Measurements from ENCODE around the gene ANKRD18B. TPM values are rescaled to one million over a fixed set of nuclear protein-coding genes. Genes with fewer than 3 reads are reported as not detected.

The ANKRD18B gene
- total and polyA plus RNA-seq, 8 donors: 0.51 to 1.7 (median 0.70) TPM; not detected in 2

DNA sequence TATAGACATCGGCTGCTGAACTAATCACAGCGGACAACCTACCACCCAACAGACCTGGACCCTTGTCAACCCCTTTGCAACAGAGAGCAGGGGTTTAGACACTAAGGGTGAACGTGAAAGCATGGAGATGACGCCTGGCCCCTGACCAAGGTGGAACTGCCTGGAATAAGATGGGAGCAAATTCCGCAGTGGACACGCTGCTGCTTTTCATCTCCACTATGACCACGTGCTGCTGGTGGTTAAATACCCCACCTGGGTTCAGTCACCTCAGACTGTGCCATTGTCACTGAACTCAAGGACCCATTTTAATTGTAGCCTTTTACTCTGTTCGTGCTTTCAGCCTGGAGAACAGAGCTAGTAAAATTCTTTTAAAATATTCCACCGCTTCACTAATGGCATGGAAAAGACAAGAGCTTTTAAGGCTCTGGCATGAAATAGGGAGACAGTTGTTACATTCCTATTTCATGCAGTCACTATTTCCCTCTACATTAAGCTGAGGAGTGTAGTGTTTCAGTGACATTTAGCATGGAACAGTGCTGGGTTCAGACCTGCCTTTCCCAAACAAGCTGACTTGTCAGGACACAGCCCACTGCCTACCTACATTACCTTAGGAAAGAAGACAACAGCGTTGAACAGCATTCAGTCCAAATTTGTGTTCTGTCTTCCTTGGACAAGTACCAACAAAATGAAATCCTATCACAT, 96.8 kb downstream of the ANKRD18B start:
- WGBS, 2 donors: 75 to 76% methylated on average over 10 of the region's 10 CpGs
- intact Hi-C loops (cut with DNase I): loop anchor here in 1 of 3 donors (5.0 kb wide), 1 partner anchor 101 kb away; no protein-coding TSS in a partner anchor
- no peak overlapping the region for H3K27ac ChIP-seq
- H3K9me3 ChIP-seq: no peaks in the 10 kb centered on the region
- TF ChIP-seq, protein P1, sequence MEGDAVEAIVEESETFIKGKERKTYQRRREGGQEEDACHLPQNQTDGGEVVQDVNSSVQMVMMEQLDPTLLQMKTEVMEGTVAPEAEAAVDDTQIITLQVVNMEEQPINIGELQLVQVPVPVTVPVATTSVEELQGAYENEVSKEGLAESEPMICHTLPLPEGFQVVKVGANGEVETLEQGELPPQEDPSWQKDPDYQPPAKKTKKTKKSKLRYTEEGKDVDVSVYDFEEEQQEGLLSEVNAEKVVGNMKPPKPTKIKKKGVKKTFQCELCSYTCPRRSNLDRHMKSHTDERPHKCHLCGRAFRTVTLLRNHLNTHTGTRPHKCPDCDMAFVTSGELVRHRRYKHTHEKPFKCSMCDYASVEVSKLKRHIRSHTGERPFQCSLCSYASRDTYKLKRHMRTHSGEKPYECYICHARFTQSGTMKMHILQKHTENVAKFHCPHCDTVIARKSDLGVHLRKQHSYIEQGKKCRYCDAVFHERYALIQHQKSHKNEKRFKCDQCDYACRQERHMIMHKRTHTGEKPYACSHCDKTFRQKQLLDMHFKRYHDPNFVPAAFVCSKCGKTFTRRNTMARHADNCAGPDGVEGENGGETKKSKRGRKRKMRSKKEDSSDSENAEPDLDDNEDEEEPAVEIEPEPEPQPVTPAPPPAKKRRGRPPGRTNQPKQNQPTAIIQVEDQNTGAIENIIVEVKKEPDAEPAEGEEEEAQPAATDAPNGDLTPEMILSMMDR (IDR thresholded peaks at IDR 0.05): no peak
- H3K27me3 ChIP-seq: no peaks in the 10 kb centered on the region
- H3K36me3 ChIP-seq: no peaks in the 10 kb centered on the region
- FAIRE-seq (no peak), ATAC-seq (no peak), DNase-seq (no peak)
- no peak overlapping the region for H3K4me3 ChIP-seq
- no peaks in the 10 kb centered on the region for H3K4me1 ChIP-seq

Other genes starting within 250 kb of the ANKRD18B start
- gene NFX1, start 233.7 kb upstream of the ANKRD18B start, total RNA-seq: 10 to 100 TPM; 15.8 to 19.2 (median 17.3) TPM
- 10 to 100 TPM in 1 of 2 donors, 1 to 10 TPM in 1; 8.2 to 14.5 TPM for gene NFX1, start 233.7 kb upstream of the ANKRD18B start, polyA plus RNA-seq
- gene AQP7, start 121.7 kb upstream of the ANKRD18B start, total RNA-seq: 1 to 10 TPM; 1.0 to 3.8 (median 2.0) TPM
- gene AQP7, start 121.7 kb upstream of the ANKRD18B start, polyA plus RNA-seq: 10 to 100 TPM in 1 of 2 donors, 1 to 10 TPM in 1; 7.1 to 12.0 TPM
- 10 to 100 TPM; 18.3 to 39.0 (median 24.7) TPM for gene AQP3, start 76.7 kb upstream of the ANKRD18B start, total RNA-seq
- 10 to 100 TPM; 18.3 to 20.2 TPM for gene AQP3, start 76.7 kb upstream of the ANKRD18B start, polyA plus RNA-seq
- 10 to 100 TPM; 10.9 to 20.6 (median 17.6) TPM for gene NOL6, start 50.3 kb upstream of the ANKRD18B start, total RNA-seq
- 10 to 100 TPM; 27.8 to 28.2 TPM for gene NOL6, start 50.3 kb upstream of the ANKRD18B start, polyA plus RNA-seq